ENCODE measurements around the gene ZNF385A.
A peak's percentile ranks its signal among the peaks of the same experiment; 100 is the strongest.
"Not testable (repeated sequence)": the region's sequence is repeated elsewhere in the genome, so short reads cannot be mapped to it uniquely, and the experiment has no call there.

Gene ZNF385A

GRCh38 chr12:54372113-54372806 is 12.3 kb downstream of the ZNF385A start:
- DNase-seq, result no peak

- peak; percentile 89 for DNase-seq
Observed at GRCh38 chr12:54371328-54372112, 13.0 kb downstream of the ZNF385A start.

GRCh38 chr12:54370171-54370730 is 14.3 kb downstream of the ZNF385A start:
- DNase-seq, result no peak

- no peak for DNase-seq
Observed at GRCh38 chr12:54369597-54370131, 14.9 kb downstream of the ZNF385A start.

- DNase-seq, result peak; percentile 75
Observed at GRCh38 chr12:54368709-54369596, 15.6 kb downstream of the ZNF385A start.

GRCh38 chr12:54368025-54368708 is 16.4 kb downstream of the ZNF385A start:
- no peak for DNase-seq

- no peak for DNase-seq
Observed at GRCh38 chr12:54364413-54364812, 20.1 kb downstream of the ZNF385A start, which contains the start of gene GPR84. Gene GPR84, minus strand, starts transcription at chr12:54364486. Its CDS starts 635 bp downstream, at chr12:54363851.

- no peak for DNase-seq
Observed at GRCh38 chr12:54363618-54364017, 20.9 kb downstream of the ZNF385A start.

GRCh38 chr12:54363047-54363446 is 21.5 kb downstream of the ZNF385A start:
- no peak for DNase-seq

- peak; percentile 79 for DNase-seq
Observed at GRCh38 chr12:54360717-54361456, 23.6 kb downstream of the ZNF385A start.

- no peak for DNase-seq
Observed at GRCh38 chr12:54359762-54360351, 24.7 kb downstream of the ZNF385A start.

- DNase-seq, result peak; percentile 99
Observed at GRCh38 chr12:54358945-54359761, 25.4 kb downstream of the ZNF385A start.

- DNase-seq, result peak; percentile 22
Observed at GRCh38 chr12:54358191-54358944, 26.2 kb downstream of the ZNF385A start.

- DNase-seq, result no peak
Observed at GRCh38 chr12:54357506-54358190, 26.9 kb downstream of the ZNF385A start.

GRCh38 chr12:54356951-54357356 is 27.6 kb downstream of the ZNF385A start:
- DNase-seq, result no peak

GRCh38 chr12:54356228-54356627 is 28.3 kb downstream of the ZNF385A start:
- no peak for DNase-seq

GRCh38 chr12:54355104-54355815 is 29.3 kb downstream of the ZNF385A start:
- no peak for DNase-seq

GRCh38 chr12:54354271-54354670 is 30.3 kb downstream of the ZNF385A start:
- DNase-seq, result not testable (repeated sequence)

All from NCI-H345 (cell line).